ENCODE data around the gene LILRB2.

LILRB2 gene

GRCh38 chr19:54262470-54262869, 18.4 kb downstream of the LILRB2 start:
- no peaks in the 10 kb centered on the region for H3K9me2 ChIP-seq (ENCODE audit: low read depth, low read length)
- H2AFZ ChIP-seq (ENCODE audit: low read length), result no peak overlapping the region
- H3K9ac ChIP-seq (ENCODE audit: low read length), result no peak overlapping the region
- no peaks in the 10 kb centered on the region for H4K20me1 ChIP-seq (ENCODE audit: insufficient read depth, low read length)
- TF ChIP-seq CTCF (IDR thresholded peaks at IDR 0.05; ENCODE audit: low read length) (no peak), EZH2 (IDR thresholded peaks at IDR 0.05; ENCODE audit: borderline replicate concordance, low read length) (no peak)
- no peaks in the 10 kb centered on the region for H3K79me2 ChIP-seq (ENCODE audit: insufficient read depth, low read length)
- H3K4me3 ChIP-seq (ENCODE audit: low read depth, low read length, poor library complexity, severe bottlenecking), result no peak overlapping the region
- H3K4me2 ChIP-seq (ENCODE audit: low read length), result no peak overlapping the region
- H3K9me3 ChIP-seq (ENCODE audit: low read length), result no peaks in the 10 kb centered on the region
- no peaks in the 10 kb centered on the region for H3K36me3 ChIP-seq (ENCODE audit: insufficient read depth, low read length)
- peaks cover 7% of the 10 kb centered on the region; the same call in 1 of the 2 replicates for H3K27me3 ChIP-seq (ENCODE audit: insufficient read depth, low read length)
- no peaks in the 10 kb centered on the region for H3F3A ChIP-seq (ENCODE audit: insufficient read depth, low read length)
- H3K4me1 ChIP-seq (ENCODE audit: insufficient read depth, low read length, severe bottlenecking), result no peaks in the 10 kb centered on the region
- H3K27ac ChIP-seq (ENCODE audit: low read depth, low read length, poor library complexity, severe bottlenecking), result no peak overlapping the region

- Histone ChIP-seq H2AFZ (ENCODE audit: low read length) (no peak overlapping the region), H3F3A (ENCODE audit: insufficient read depth, low read length) (no peaks in the 10 kb centered on the region), H4K20me1 (ENCODE audit: insufficient read depth, low read length) (no peaks in the 10 kb centered on the region), H3K9ac (ENCODE audit: low read length) (no peak overlapping the region), H3K9me2 (ENCODE audit: low read depth, low read length) (no peaks in the 10 kb centered on the region), H3K79me2 (ENCODE audit: insufficient read depth, low read length) (no peaks in the 10 kb centered on the region), H3K4me1 (ENCODE audit: insufficient read depth, low read length, severe bottlenecking) (no peaks in the 10 kb centered on the region), H3K27me3 (ENCODE audit: insufficient read depth, low read length) (peaks cover 7% of the 10 kb centered on the region; the same call in 1 of the 2 replicates), H3K36me3 (ENCODE audit: insufficient read depth, low read length) (no peaks in the 10 kb centered on the region), H3K27ac (ENCODE audit: low read depth, low read length, poor library complexity, severe bottlenecking) (no peak overlapping the region), H3K4me2 (ENCODE audit: low read length) (no peak overlapping the region), H3K9me3 (ENCODE audit: low read length) (no peaks in the 10 kb centered on the region), H3K4me3 (ENCODE audit: low read depth, low read length, poor library complexity, severe bottlenecking) (no peak overlapping the region)
- no peak for TF ChIP-seq EZH2 (IDR thresholded peaks at IDR 0.05; ENCODE audit: borderline replicate concordance, low read length)
- no peak for TF ChIP-seq CTCF (IDR thresholded peaks at IDR 0.05; ENCODE audit: low read length)
Observed at GRCh38 chr19:54262066-54262465, 18.8 kb downstream of the LILRB2 start.

- no peak within 1 kb of the TSS for H3K27ac ChIP-seq (ENCODE audit: low read depth, low read length, poor library complexity, severe bottlenecking)
- no peaks in the 10 kb centered on the region for H3K9me3 ChIP-seq (ENCODE audit: low read length)
- H3K4me1 ChIP-seq (ENCODE audit: insufficient read depth, low read length, severe bottlenecking), result no peaks in the 10 kb centered on the region
- H3K79me2 ChIP-seq (ENCODE audit: insufficient read depth, low read length), result no peaks in the 10 kb centered on the region
- H4K20me1 ChIP-seq (ENCODE audit: insufficient read depth, low read length), result no peaks in the 10 kb centered on the region
- H3K9ac ChIP-seq (ENCODE audit: low read length), result no peak within 1 kb of the TSS
- no peak within 1 kb of the TSS for H3K4me3 ChIP-seq (ENCODE audit: low read depth, low read length, poor library complexity, severe bottlenecking)
- H3K9me2 ChIP-seq (ENCODE audit: low read depth, low read length), result no peaks in the 10 kb centered on the region
- no peak within 1 kb of the TSS for H3K4me2 ChIP-seq (ENCODE audit: low read length)
- TF ChIP-seq EZH2 (IDR thresholded peaks at IDR 0.05; ENCODE audit: borderline replicate concordance, low read length), result no peak
- TF ChIP-seq CTCF (IDR thresholded peaks at IDR 0.05; ENCODE audit: low read length), result no peak
- no peaks in the 10 kb centered on the region for H3F3A ChIP-seq (ENCODE audit: insufficient read depth, low read length)
- peaks cover 17% of the 10 kb centered on the region; the same call in 1 of the 2 replicates for H3K27me3 ChIP-seq (ENCODE audit: insufficient read depth, low read length)
- H3K36me3 ChIP-seq (ENCODE audit: insufficient read depth, low read length), result no peaks in the 10 kb centered on the region
- H2AFZ ChIP-seq (ENCODE audit: low read length), result no peak within 1 kb of the TSS
Observed at GRCh38 chr19:54257116-54257480, 23.8 kb downstream of the LILRB2 start, which contains the start of gene LILRB5. Gene LILRB5, minus strand, starts transcription at chr19:54257273. Its CDS starts 80 bp downstream, at chr19:54257193.

Measured in OCI-LY1 (cell line).